ENCODE results near the gene SMG6.

Gene SMG6

GRCh38 chr17:2093349-2093748 is 210.2 kb downstream of the SMG6 start:
- no peak for DNase-seq

GRCh38 chr17:2092253-2092652 is 211.3 kb downstream of the SMG6 start:
- no peak for DNase-seq

GRCh38 chr17:2090804-2091534 is 212.6 kb downstream of the SMG6 start:
- DNase-seq = peak; percentile 26

GRCh38 chr17:2090210-2090641 is 213.4 kb downstream of the SMG6 start:
- DNase-seq = no peak

GRCh38 chr17:2089021-2089422 is 214.6 kb downstream of the SMG6 start:
- DNase-seq = no peak

- no peak for DNase-seq
These were observed 215.9 kb downstream of the SMG6 start for GRCh38 chr17:2087597-2088211.

- DNase-seq = no peak
These were observed 217.3 kb downstream of the SMG6 start for GRCh38 chr17:2086306-2086705.

- no peak for DNase-seq
These were observed 218.0 kb downstream of the SMG6 start for GRCh38 chr17:2085648-2085949.

- DNase-seq = no peak
These were observed 218.6 kb downstream of the SMG6 start for GRCh38 chr17:2084766-2085647.

GRCh38 chr17:2084036-2084765 is 219.4 kb downstream of the SMG6 start:
- peak; percentile 45 for DNase-seq

- no peak for DNase-seq
These were observed 220.0 kb downstream of the SMG6 start for GRCh38 chr17:2083613-2084035.

GRCh38 chr17:2082003-2082781 is 221.4 kb downstream of the SMG6 start:
- DNase-seq = no peak

- DNase-seq = no peak
These were observed 222.0 kb downstream of the SMG6 start for GRCh38 chr17:2081564-2081963.

GRCh38 chr17:2077040-2077439 is 226.5 kb downstream of the SMG6 start:
- no peak for DNase-seq

- no peak for DNase-seq
These were observed 227.2 kb downstream of the SMG6 start for GRCh38 chr17:2076087-2076984.

GRCh38 chr17:2075336-2076086 is 228.1 kb downstream of the SMG6 start:
- DNase-seq = no peak

- no peak for DNase-seq
These were observed 228.7 kb downstream of the SMG6 start for GRCh38 chr17:2074919-2075318.

GRCh38 chr17:2071455-2072281 is 231.9 kb downstream of the SMG6 start:
- no peak for DNase-seq

GRCh38 chr17:2071024-2071385 is 232.6 kb downstream of the SMG6 start:
- no peak for DNase-seq

Data from T1000 (cell line).